ENCODE data around the gene NPAS3. TPM values are rescaled to one million over a fixed set of nuclear protein-coding genes. Genes with fewer than 3 reads are reported as not detected.

Gene NPAS3
- total and polyA plus RNA-seq, 4 donors, result 0.07 to 0.09 (median 0.08) TPM; not detected in 1

DNA sequence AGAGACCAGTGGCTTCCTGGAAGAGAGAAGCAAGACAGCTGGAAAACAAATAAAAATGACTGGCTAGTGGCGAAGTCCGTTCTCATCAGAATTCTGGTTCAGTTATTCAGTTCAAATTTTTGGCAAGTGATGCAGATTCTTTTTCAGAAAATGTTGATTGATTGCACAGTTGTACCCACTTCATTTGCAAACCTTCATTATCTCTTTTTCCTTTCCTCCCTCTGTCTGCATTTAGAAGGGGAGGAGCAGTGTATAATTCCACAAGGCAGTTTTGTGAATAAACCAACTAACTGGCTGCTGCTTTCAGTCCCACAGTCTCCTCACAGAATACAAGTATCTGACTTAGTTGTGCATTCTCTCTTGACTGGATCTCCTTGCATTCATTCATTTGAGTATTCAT, 417.5 kb downstream of the NPAS3 start:
- Histone ChIP-seq H3K9me3 (ENCODE audit: control insufficient read depth in 4 of 4, low read length in 3 of 4) (no peaks in the 10 kb centered on the region), H3K4me3 (ENCODE audit: low read depth in 1 of 3, low read length in 3 of 3) (no peak overlapping the region), H3K4me1 (ENCODE audit: control insufficient read depth in 4 of 4, insufficient read depth in 4 of 4, low read length in 3 of 4) (no peaks in the 10 kb centered on the region), H3K9ac (ENCODE audit: low read depth in 1 of 2, low read length in 2 of 2) (no peak overlapping the region), H3K36me3 (ENCODE audit: control insufficient read depth in 4 of 4, insufficient read depth in 3 of 4, low read depth in 1 of 4, low read length in 3 of 4) (no peaks in the 10 kb centered on the region), H3K27ac (ENCODE audit: low read depth in 1 of 2, low read length in 2 of 2) (no peak overlapping the region), H3K27me3 (ENCODE audit: control insufficient read depth in 4 of 4, insufficient read depth in 4 of 4, low read length in 3 of 4) (peaks cover 0 to 2% (median 1%) of the 10 kb centered on the region in 4 donors)
- no peak for DNase-seq (ENCODE audit: low spot score)
- 75% methylated on average over 2 of the region's 2 CpGs for WGBS
- TF ChIP-seq SP1 (IDR thresholded peaks at IDR 0.05) (no peak), RAD21 (IDR thresholded peaks at IDR 0.05) (no peak), HNF4G (IDR thresholded peaks at IDR 0.05) (no peak), NR2F2 (IDR thresholded peaks at IDR 0.05) (no peak), RXRA (IDR thresholded peaks at IDR 0.05) (no peak), ATF3 (IDR thresholded peaks at IDR 0.05) (no peak), FOXA2 (IDR thresholded peaks at IDR 0.05) (no peak), ZBTB33 (IDR thresholded peaks at IDR 0.05) (no peak), JUND (IDR thresholded peaks at IDR 0.05) (no peak), HNF4A (conservative IDR thresholded peaks at IDR 0.05) (no peak), GABPA (IDR thresholded peaks at IDR 0.05 in 1 of 2, conservative IDR thresholded peaks at IDR 0.05 in 1 of 2) (no peak), FOXA1 (IDR thresholded peaks at IDR 0.05) (no peak), TAF1 (conservative IDR thresholded peaks at IDR 0.05) (no peak), REST (IDR thresholded peaks at IDR 0.05) (no peak), YY1 (IDR thresholded peaks at IDR 0.05) (no peak), EGR1 (IDR thresholded peaks at IDR 0.05; ENCODE audit: low read depth in 2 of 2) (no peak), CTCF (IDR thresholded peaks at IDR 0.05; ENCODE audit: low read depth, low read length, missing input control) (no peak)
- TF ChIP-seq, protein P1, sequence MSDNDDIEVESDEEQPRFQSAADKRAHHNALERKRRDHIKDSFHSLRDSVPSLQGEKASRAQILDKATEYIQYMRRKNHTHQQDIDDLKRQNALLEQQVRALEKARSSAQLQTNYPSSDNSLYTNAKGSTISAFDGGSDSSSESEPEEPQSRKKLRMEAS (IDR thresholded peaks at IDR 0.05), result no peak

Data from liver (tissue), 9 donors.